ENCODE measurements around the gene MALRD1.

GRCh38 chr10:19505320-19506312 is 457.0 kb downstream of the MALRD1 start:
- no peak for TF ChIP-seq POLR2A (IDR thresholded peaks at IDR 0.05; ENCODE audit: low read length)
- no peak for TF ChIP-seq GATA1 (IDR thresholded peaks at IDR 0.05; ENCODE audit: low read depth, low read length)

All from erythroblast (primary cell).